Measurements from ENCODE around the gene INTS1. TPM values are rescaled to one million over a fixed set of nuclear protein-coding genes. Genes with fewer than 3 reads are reported as not detected.

The INTS1 gene
- polyA plus RNA-seq, 1 donor = 55.4 TPM

Other genes with a start within 250 kb of the INTS1 start
- 7.9 TPM for gene MICALL2, start 44.9 kb downstream of the INTS1 start, polyA plus RNA-seq (ENCODE audit: insufficient read length)
- gene MAFK, start 26.3 kb upstream of the INTS1 start, polyA plus RNA-seq (ENCODE audit: insufficient read length) = 7.2 TPM
- 6.1 TPM for gene TMEM184A, start 51.8 kb upstream of the INTS1 start, polyA plus RNA-seq (ENCODE audit: insufficient read length)
- gene PSMG3, start 65.6 kb upstream of the INTS1 start, polyA plus RNA-seq (ENCODE audit: insufficient read length) = 31.5 TPM
- 9.3 TPM for gene ELFN1, start 165.9 kb upstream of the INTS1 start, polyA plus RNA-seq (ENCODE audit: insufficient read length)

All from left kidney (tissue), 1 donor.